B cell (primary cell): Measurements from ENCODE around the gene ALDOA. TPM values are rescaled to one million over a fixed set of nuclear protein-coding genes. Genes with fewer than 3 reads are reported as not detected.
A peak's percentile ranks its signal among the peaks of the same experiment; 100 is the strongest.

ENCODE experiments used
- ATAC-seq: fragments of 200-7000 bp; cut with Tn5 transposase; one replicate; pipeline ENCODE4 v1.10.0; 2021; ENCODE audit warnings: low read depth, mild to moderate bottlenecking, moderate number of reproducible peaks, moderate library complexity
- CTCF ChIA-PET: fragments of 350-600 bp; sonication (Branson Sonifier 250); formaldehyde crosslinking; loops from one replicate; lab custom pipeline; 2021; ENCODE audit warnings: antibody characterized with exemption, inconsistent platforms; lab: Charles Lee
- POLR2A ChIA-PET: fragments of 350-600 bp; sonication (Branson Sonifier 250); formaldehyde crosslinking; loops from one replicate; lab custom pipeline; 2021; ENCODE audit warnings: antibody characterized with exemption; lab: Charles Lee
- DNase-seq: peaks from one replicate; pipeline ENCODE4 v3.0.0; 2013
- H2AFZ ChIP-seq: 2 replicates; pipeline ENCODE4 v1.6.1; 2012; ENCODE audit warnings: mild to moderate bottlenecking, low read depth, low read length; ENCODE audit not compliant: insufficient read depth, poor library complexity, severe bottlenecking
- H3K27ac ChIP-seq, 2 donors: 1 replicate in 1 of 2; 2 replicates in 1 of 2; pipeline ENCODE4 v1.5.1; 2012 to 2013; ENCODE audit warnings: low read length in 2 of 2, mild to moderate bottlenecking in 2 of 2, moderate library complexity in 1 of 2
- H3K27me3 ChIP-seq, 4 experiments: fragments of 200-600 bp in 1 of 4; sonication (generic) in 1 of 4; replicated peaks in 1 of 4; 1 replicate in 2 of 4; 2 replicates in 2 of 4; pipeline versions ENCODE4 v1.6.1 to v1.7.0; 2013 to 2016; ENCODE audit warnings: low read length in 3 of 4, mild to moderate bottlenecking in 2 of 4, mixed read lengths in 1 of 4, moderate library complexity in 1 of 4; ENCODE audit not compliant: insufficient read depth in 4 of 4, control insufficient read depth in 3 of 4; ENCODE audit errors: control extremely low read depth in 1 of 4
- H3K36me3 ChIP-seq, 2 experiments: replicated peaks in 1 of 2; 1 replicate in 1 of 2; 2 replicates in 1 of 2; pipeline versions ENCODE4 v1.6.1 to v1.7.1; 2013; ENCODE audit warnings: low read length in 1 of 2; ENCODE audit not compliant: insufficient read depth in 2 of 2, control insufficient read depth in 1 of 2; ENCODE audit errors: control extremely low read depth in 1 of 2, extremely low read depth in 1 of 2
- H3K4me1 ChIP-seq, 2 donors: fragments of 200-600 bp in 1 of 2; sonication (generic) in 1 of 2; 1 replicate in 1 of 2; 2 replicates in 1 of 2; pipeline versions ENCODE4 v1.5.1 to v1.6.1; 2013 to 2017; ENCODE audit warnings: low read length in 2 of 2; ENCODE audit not compliant: control insufficient read depth in 2 of 2, insufficient read depth in 2 of 2
- H3K4me2 ChIP-seq: replicated peaks from 2 replicates; pipeline ENCODE3; 2012; ENCODE audit warnings: mild to moderate bottlenecking, low read depth, low read length; ENCODE audit not compliant: poor library complexity, severe bottlenecking
- H3K4me3 ChIP-seq, 5 experiments: fragments of 200-600 bp in 1 of 5; sonication (generic) in 1 of 5; 1 replicate in 3 of 5; 2 replicates in 2 of 5; pipeline versions ENCODE4 v1.5.1 to v1.7.0; 2011 to 2016; ENCODE audit warnings: low read length in 4 of 5, mild to moderate bottlenecking in 4 of 5, low read depth in 2 of 5, control low read depth in 1 of 5, moderate library complexity in 1 of 5; ENCODE audit not compliant: insufficient read depth in 1 of 5; ENCODE audit errors: control extremely low read depth in 1 of 5, extremely low read depth in 1 of 5
- H3K79me2 ChIP-seq: fragments of 200-600 bp; sonication (generic); one replicate; pipeline ENCODE4 v1.6.0; 2016; ENCODE audit warnings: low read length; ENCODE audit not compliant: control insufficient read depth, insufficient read depth
- H3K9ac ChIP-seq: fragments of 200-600 bp; sonication (generic); 2 replicates; pipeline ENCODE4 v1.6.1; 2017; ENCODE audit warnings: mild to moderate bottlenecking, low read length, moderate library complexity
- H3K9me3 ChIP-seq, 3 donors: one replicate each; pipeline versions ENCODE4 v1.6.1 to v1.7.1; 2013; ENCODE audit warnings: low read length in 2 of 3; ENCODE audit not compliant: control insufficient read depth in 2 of 3, insufficient read depth in 1 of 3; ENCODE audit errors: control extremely low read depth in 1 of 3
- H4K20me1 ChIP-seq: 2 replicates; pipeline ENCODE4 v1.6.0; 2012; ENCODE audit warnings: mild to moderate bottlenecking, low read length; ENCODE audit not compliant: insufficient read depth, control insufficient read depth, poor library complexity, severe bottlenecking
- H3K27ac Mint-ChIP-seq: one replicate; pipeline ENCODE4 v1.8.0; 2021; ENCODE audit warnings: mixed read lengths
- H3K27me3 Mint-ChIP-seq: one replicate; pipeline ENCODE4 v1.8.0; 2021; ENCODE audit warnings: mixed read lengths
- H3K4me1 Mint-ChIP-seq: one replicate; pipeline ENCODE4 v1.8.0; 2021; ENCODE audit warnings: mixed read lengths
- H3K4me3 Mint-ChIP-seq: one replicate; pipeline ENCODE4 v1.8.0; 2021; ENCODE audit warnings: mixed read lengths
- H3K9me3 Mint-ChIP-seq: one replicate; pipeline ENCODE4 v1.8.0; 2022; ENCODE audit warnings: mixed read lengths; ENCODE audit not compliant: insufficient read depth
- EZH2 ChIP-seq: IDR thresholded peaks from 2 replicates; pipeline ENCODE4 v1.6.1; 2012; ENCODE audit warnings: borderline replicate concordance, low read depth, mild to moderate bottlenecking, moderate library complexity, low read length; ENCODE audit not compliant: insufficient read depth, poor library complexity, severe bottlenecking
- WGBS: methylation state at CpG from one replicate; pipeline ENCODE4 v1.1.5; 2013; ENCODE audit warnings: missing lambda C conversion rate; ENCODE audit not compliant: insufficient coverage; 5-methylcytosine and 5-hydroxymethylcytosine counted together
- intact Hi-C: fragments of 100-400 bp; cut with micrococcal nuclease; formaldehyde crosslinking; loops from one replicate; pipeline ENCODE4 v1.10.0; 2022
- polyA plus RNA-seq: library from polyadenylated mRNA; depleted of rRNA; stranded (reverse); fragments of >200 nt; gene quantifications from 2 replicates; pipeline ENCODE4 v1.2.3, GENCODE V29; 2012
- total RNA-seq, 2 donors: library from RNA; stranded (reverse); fragments of 120-200 nt in 1 of 2; gene quantifications; 1 replicate in 1 of 2; 2 replicates in 1 of 2; pipeline versions ENCODE4 v1.2.3 to v1.2.4, GENCODE V29; 2013 to 2022
- TF ChIP-seq, protein P1 (sequence below): fragments of 200-600 bp; IDR thresholded peaks from one replicate; pipeline ENCODE4 v1.8.0; 2022; ENCODE audit warnings: antibody characterized with exemption, mild to moderate bottlenecking

The ALDOA gene
- total and polyA plus RNA-seq, 2 donors (not counting 1 experiment from before 2014, with no cell fraction given) = 329 to 343 TPM

GRCh38 chr16:30064729-30065101 is 845 bp upstream of the ALDOA start:
- peaks cover 9 to 27% of the 10 kb centered on the region in 2 experiments for H3K36me3 ChIP-seq
- intact Hi-C loops = loop anchor here (1.0 to 10.0 kb wide), 10 partner anchors 11 to 630 kb away; partner anchors contain the start of genes FBRS, HIRIP3, MAPK3 and MYL11
- peak overlapping the region; percentile 95 for H3K4me2 ChIP-seq
- ChIA-PET CTCF (interaction anchor here (0.5 to 2.0 kb wide), 7 partner anchors 14 to 564 kb away, joined by 3 to 28 read pairs (median 3); partner anchors contain the start of gene TBX6), POLR2A (interaction anchor here (0.6 to 3.0 kb wide), 12 partner anchors 10 to 1091 kb away, joined by 3 to 61 read pairs (median 5); partner anchors contain the start of genes CORO1A, TBC1D10B, TBX6 and YPEL3)
- ATAC-seq (no peak), DNase-seq (no peak)
- H3K27ac Mint-ChIP-seq = peak overlapping the region; percentile 99
- peak overlapping the region; percentile 96 for H2AFZ ChIP-seq
- peaks cover 31% of the 10 kb centered on the region for H3K4me1 Mint-ChIP-seq
- H3K27me3 ChIP-seq = no peaks in the 10 kb centered on the region
- peak overlapping the region; percentile 73 to 96 (median 87) for H3K4me3 ChIP-seq
- peak overlapping the region; percentile 100 for H3K4me3 Mint-ChIP-seq
- peaks cover 57% of the 10 kb centered on the region for H3K79me2 ChIP-seq
- peaks cover 36% of the 10 kb centered on the region for H4K20me1 ChIP-seq
- WGBS = under 1% methylated on average over 23 of the region's 25 CpGs
- H3K4me1 ChIP-seq = peaks cover 16 to 42% of the 10 kb centered on the region in 2 donors
- no peaks in the 10 kb centered on the region for H3K27me3 Mint-ChIP-seq
- no peaks in the 10 kb centered on the region for H3K9me3 Mint-ChIP-seq
- TF ChIP-seq, protein P1, sequence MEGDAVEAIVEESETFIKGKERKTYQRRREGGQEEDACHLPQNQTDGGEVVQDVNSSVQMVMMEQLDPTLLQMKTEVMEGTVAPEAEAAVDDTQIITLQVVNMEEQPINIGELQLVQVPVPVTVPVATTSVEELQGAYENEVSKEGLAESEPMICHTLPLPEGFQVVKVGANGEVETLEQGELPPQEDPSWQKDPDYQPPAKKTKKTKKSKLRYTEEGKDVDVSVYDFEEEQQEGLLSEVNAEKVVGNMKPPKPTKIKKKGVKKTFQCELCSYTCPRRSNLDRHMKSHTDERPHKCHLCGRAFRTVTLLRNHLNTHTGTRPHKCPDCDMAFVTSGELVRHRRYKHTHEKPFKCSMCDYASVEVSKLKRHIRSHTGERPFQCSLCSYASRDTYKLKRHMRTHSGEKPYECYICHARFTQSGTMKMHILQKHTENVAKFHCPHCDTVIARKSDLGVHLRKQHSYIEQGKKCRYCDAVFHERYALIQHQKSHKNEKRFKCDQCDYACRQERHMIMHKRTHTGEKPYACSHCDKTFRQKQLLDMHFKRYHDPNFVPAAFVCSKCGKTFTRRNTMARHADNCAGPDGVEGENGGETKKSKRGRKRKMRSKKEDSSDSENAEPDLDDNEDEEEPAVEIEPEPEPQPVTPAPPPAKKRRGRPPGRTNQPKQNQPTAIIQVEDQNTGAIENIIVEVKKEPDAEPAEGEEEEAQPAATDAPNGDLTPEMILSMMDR = no peak
- TF ChIP-seq EZH2 = no peak
- H3K9ac ChIP-seq = peak overlapping the region; percentile 73
- peak overlapping the region; percentile 82 to 88 for H3K27ac ChIP-seq
- H3K9me3 ChIP-seq = no peaks in the 10 kb centered on the region
